Skin of body (tissue), 2 donors: ENCODE measurements around the gene OR10H1. TPM values are rescaled to one million over a fixed set of nuclear protein-coding genes. Genes with fewer than 3 reads are reported as not detected.
"Not testable (repeated sequence)": the region's sequence is repeated elsewhere in the genome, so short reads cannot be mapped to it uniquely, and the experiment has no call there.

Experiments
- DNase-seq: peaks from one replicate; lab custom pipeline; 2025; lab: John Stamatoyannopoulos, UW
- total RNA-seq: library from RNA; depleted of rRNA; stranded (reverse); fragments of >200 nt; gene quantifications from one replicate; pipeline ENCODE4 v1.2.3, GENCODE V29; 2014

The OR10H1 gene
- not detected for total RNA-seq

GRCh38 chr19:15815306-15815705 is at the start of gene OR10H1:
Gene OR10H1 (minus strand): TSS chr19:15815664. CDS start chr19:15808037, 7,627 bp downstream.
- no peak for DNase-seq

- no peak for DNase-seq
These were observed 49.4 kb upstream of the OR10H1 start for GRCh38 chr19:15864824-15865223.

- DNase-seq = no peak
These were observed 47.8 kb upstream of the OR10H1 start for GRCh38 chr19:15863272-15863671.

GRCh38 chr19:15862444-15862843 is 47.0 kb upstream of the OR10H1 start:
- no peak for DNase-seq

- DNase-seq = no peak
These were observed 45.1 kb upstream of the OR10H1 start for GRCh38 chr19:15860522-15860921.

GRCh38 chr19:15859187-15859586 is 43.7 kb upstream of the OR10H1 start:
- DNase-seq = no peak

GRCh38 chr19:15850385-15850784 is 34.9 kb upstream of the OR10H1 start:
- no peak for DNase-seq

GRCh38 chr19:15846923-15847322 is 31.5 kb upstream of the OR10H1 start:
- no peak for DNase-seq

GRCh38 chr19:15843894-15844222 is 28.4 kb upstream of the OR10H1 start:
- DNase-seq = not testable (repeated sequence)

GRCh38 chr19:15843203-15843893 is 27.9 kb upstream of the OR10H1 start:
- DNase-seq = no peak

GRCh38 chr19:15841875-15842569 is 26.6 kb upstream of the OR10H1 start:
- no peak for DNase-seq

GRCh38 chr19:15840833-15841232 is 25.4 kb upstream of the OR10H1 start:
- DNase-seq = no peak

GRCh38 chr19:15839888-15840287 is 24.4 kb upstream of the OR10H1 start:
- DNase-seq = not testable (repeated sequence)

- no peak for DNase-seq
These were observed 22.9 kb upstream of the OR10H1 start for GRCh38 chr19:15838351-15838750.

- no peak for DNase-seq
These were observed 21.8 kb upstream of the OR10H1 start for GRCh38 chr19:15837221-15837731.

- peak; percentile 97 for DNase-seq
These were observed 21.1 kb upstream of the OR10H1 start for GRCh38 chr19:15836330-15837220.

GRCh38 chr19:15835565-15836329 is 20.3 kb upstream of the OR10H1 start:
- DNase-seq = not testable (repeated sequence)

- DNase-seq = not testable (repeated sequence)
These were observed 18.8 kb upstream of the OR10H1 start for GRCh38 chr19:15834232-15834631.

GRCh38 chr19:15831626-15832025 is 16.2 kb upstream of the OR10H1 start:
- no peak for DNase-seq

GRCh38 chr19:15829786-15830185 is 14.3 kb upstream of the OR10H1 start:
- no peak for DNase-seq

GRCh38 chr19:15829306-15829698 is 13.8 kb upstream of the OR10H1 start:
- DNase-seq = no peak
